GM19438 (cell line): Measurements from ENCODE around the gene FNIP1.
"Not testable (repeated sequence)": the region's sequence is repeated elsewhere in the genome, so short reads cannot be mapped to it uniquely, and the experiment has no call there.

ENCODE experiments used
- ATAC-seq: cut with Tn5 transposase; IDR thresholded peaks from one replicate; pipeline ENCODE4 v1.9.1; 2021; ENCODE audit warnings: low read depth; ENCODE audit not compliant: unreplicated experiment

FNIP1 gene

GRCh38 chr5:131787736-131788135, 9.1 kb downstream of the FNIP1 start:
- no peak for ATAC-seq

GRCh38 chr5:131786900-131787692, 9.7 kb downstream of the FNIP1 start:
- no peak for ATAC-seq

- ATAC-seq, result no peak
Measured at GRCh38 chr5:131786036-131786435, 10.8 kb downstream of the FNIP1 start.

GRCh38 chr5:131783874-131784273, 12.9 kb downstream of the FNIP1 start:
- no peak for ATAC-seq

DNA sequence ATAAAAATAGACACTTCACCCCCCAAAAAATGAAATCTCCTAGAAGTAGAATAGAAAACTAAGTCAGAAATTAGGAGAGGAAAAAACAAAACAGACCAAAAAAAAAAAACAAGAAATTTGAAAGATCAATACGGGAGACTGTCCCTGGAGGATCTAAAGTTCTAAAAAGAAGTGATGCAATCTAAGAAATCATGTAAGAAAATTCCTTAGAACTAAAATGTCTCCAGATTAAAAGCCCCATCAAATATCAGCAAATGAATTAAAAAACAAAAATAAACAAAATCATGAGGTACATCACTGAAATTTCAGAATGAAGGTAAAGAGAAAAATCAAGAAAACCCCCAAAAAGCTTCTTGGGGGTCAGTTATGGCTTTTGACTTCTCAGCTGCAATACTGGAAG, 13.5 kb downstream of the FNIP1 start:
- no peak for ATAC-seq

DNA sequence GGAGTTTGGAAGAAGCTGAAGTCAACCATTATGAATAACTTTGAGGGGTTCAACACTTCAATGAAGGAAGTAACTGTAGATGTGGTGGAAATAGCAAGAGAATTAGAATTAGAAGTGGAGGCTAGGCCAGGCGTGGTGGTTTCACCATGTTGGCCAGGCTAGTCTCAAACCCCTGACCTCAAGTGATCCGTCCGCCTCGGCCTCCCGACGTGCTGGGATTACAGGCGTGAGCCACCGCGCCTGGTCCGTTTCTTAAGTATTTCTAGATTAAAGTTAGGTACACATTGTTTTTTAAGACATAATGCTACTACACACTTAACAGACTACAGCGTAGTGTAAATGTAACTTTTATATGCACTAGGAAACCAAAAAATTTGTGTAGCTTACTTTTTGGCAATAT, 14.1 kb downstream of the FNIP1 start:
- ATAC-seq, result no peak

DNA sequence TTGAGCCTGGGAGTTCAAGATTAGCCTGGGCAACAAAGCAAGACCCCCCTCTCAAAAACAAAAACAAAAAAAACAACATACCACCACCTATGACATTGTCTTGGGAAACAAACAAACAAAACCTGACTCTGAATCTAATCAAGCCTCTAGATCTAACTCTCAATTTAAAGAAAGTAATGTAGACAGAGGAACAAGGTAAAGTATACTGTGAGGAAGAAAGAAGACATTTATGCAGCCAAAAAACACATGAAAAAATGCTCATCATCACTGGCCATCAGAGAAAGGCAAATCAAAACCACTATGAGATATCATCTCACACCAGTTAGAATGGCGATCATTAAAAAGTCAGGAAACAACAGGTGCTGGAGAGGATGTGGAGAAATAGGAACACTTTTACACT, 18.7 kb downstream of the FNIP1 start:
- not testable (repeated sequence) for ATAC-seq

DNA sequence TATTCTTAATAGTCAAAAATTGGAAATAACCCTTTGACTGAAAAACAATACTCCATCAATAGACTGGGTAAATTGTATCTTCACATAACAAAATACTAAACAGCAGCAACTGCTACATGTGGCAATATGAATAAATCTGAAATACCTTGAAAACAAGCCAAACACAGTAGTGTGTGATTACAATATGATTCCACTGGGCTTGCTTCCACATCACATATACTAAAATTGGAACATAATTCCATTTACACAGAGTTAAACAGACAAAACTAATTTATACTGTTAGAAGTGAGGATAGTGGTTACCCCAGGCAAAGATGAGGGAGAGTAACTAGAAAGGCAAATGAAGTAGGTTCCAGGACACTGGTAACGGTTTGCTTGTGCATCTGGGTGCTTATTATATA, 20.4 kb downstream of the FNIP1 start:
- ATAC-seq, result no peak

GRCh38 chr5:131774652-131775367, 22.0 kb downstream of the FNIP1 start:
- no peak for ATAC-seq

DNA sequence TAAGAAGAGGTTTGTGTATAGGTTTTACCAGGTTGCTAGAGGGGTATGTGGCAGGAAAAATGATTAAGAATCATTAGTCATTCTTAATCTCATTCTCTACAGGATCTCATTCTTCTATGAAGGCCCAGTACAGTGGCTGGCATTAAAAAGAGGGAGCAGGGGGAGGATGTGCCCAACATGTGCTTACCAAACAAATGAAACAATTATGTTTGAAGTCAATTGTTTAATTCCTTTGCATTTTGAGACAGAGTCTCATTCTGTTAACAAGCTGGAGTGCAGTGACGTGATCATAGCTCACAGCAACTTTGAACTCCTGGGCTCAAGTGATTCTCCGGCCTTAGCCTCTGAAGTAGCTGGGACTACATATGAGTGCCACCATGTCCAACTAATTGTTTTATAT, 23.0 kb downstream of the FNIP1 start:
- no peak for ATAC-seq

GRCh38 chr5:131771692-131772091, 25.1 kb downstream of the FNIP1 start:
- no peak for ATAC-seq

- no peak for ATAC-seq
Measured at GRCh38 chr5:131769961-131770360, 26.9 kb downstream of the FNIP1 start.

DNA sequence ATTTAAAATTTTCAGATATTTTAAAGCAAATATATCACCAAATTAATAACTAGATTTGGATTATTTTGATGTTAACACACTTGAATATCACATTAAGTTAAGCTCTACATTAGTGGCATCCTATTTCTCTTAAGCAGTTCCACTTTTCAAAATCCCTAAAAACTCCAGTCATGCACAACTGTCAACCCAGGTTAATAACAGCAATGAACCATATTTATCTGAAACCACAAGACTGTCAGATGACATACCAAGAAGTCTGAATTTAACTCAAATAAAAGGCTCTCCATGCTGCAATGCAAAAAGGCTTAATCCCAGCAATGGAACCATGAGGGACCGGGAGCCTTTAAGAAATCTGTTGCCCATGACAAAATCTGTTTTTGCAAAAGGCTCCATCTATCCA, 27.5 kb downstream of the FNIP1 start:
- ATAC-seq, result no peak

- ATAC-seq, result no peak
Measured at GRCh38 chr5:131767891-131768290, 28.9 kb downstream of the FNIP1 start.

- no peak for ATAC-seq
Measured at GRCh38 chr5:131766689-131767088, 30.1 kb downstream of the FNIP1 start.

GRCh38 chr5:131765261-131765660, 31.6 kb downstream of the FNIP1 start:
- no peak for ATAC-seq

GRCh38 chr5:131763968-131764367, 32.8 kb downstream of the FNIP1 start:
- no peak for ATAC-seq

DNA sequence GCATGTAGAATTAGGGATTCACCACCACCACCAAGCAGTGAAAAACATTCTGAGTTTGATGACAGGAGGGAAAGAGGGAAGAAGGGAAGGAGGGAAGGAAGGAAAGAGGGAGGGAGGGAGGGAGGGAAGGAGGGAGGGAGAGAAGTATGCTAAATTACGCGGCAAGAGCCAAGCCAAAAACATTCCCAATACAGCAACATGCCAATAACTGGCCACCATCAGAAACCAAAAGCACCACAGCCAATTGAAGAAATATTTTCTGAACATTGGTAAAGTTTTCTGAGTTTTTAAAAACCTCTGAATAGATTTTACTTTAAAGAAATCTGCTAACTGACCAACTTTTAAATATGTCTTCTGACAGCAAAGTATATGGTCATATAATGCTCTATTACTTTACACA, 36.0 kb downstream of the FNIP1 start:
- no peak for ATAC-seq

GRCh38 chr5:131759704-131760103, 37.1 kb downstream of the FNIP1 start:
- no peak for ATAC-seq

- ATAC-seq, result no peak
Measured at GRCh38 chr5:131758520-131758900, 38.3 kb downstream of the FNIP1 start.

DNA sequence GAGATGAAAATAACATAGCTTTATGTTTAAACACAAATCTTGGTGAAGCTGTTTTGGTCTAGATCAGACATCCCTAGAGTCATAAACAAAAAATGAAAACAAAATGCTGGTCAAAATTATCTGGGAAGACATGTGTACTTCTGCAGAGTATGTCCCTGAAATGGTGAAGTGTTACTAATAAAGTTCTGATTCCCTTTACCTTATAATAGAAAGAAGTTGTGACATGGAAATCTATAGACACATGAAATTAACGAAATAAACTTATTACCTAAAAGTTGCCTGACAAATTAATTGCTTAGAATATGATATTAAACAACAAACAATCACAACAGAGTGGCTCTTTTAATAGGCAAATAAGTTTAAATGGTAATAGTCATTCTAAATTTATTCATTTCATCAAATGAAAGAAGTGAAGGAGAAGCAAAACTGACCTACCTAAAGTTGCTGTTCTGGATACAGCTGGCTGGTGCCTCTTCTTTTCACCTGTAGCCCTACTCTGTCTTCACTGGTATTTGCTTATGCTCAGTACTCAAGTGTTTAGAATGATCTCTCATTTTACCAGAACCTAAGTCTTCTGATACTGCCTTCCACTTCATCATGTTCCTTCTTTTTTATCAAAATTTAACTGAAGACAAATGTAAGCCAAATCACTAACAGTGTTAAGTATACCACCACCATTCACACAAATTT, 38.8 kb downstream of the FNIP1 start:
- no peak for ATAC-seq

- no peak for ATAC-seq
Measured at GRCh38 chr5:131756942-131757341, 39.9 kb downstream of the FNIP1 start.
